GM12873 (cell line): Measurements from ENCODE around the gene PNPO.

Experiments
- TF ChIP-seq, protein P1 (sequence below): IDR thresholded peaks from 2 replicates; pipeline ENCODE4 v1.5.1; 2012; ENCODE audit warnings: low read depth, mild to moderate bottlenecking, moderate library complexity, low read length, control low read depth; ENCODE audit not compliant: insufficient read depth; ENCODE audit errors: missing control alignments

Gene PNPO

DNA sequence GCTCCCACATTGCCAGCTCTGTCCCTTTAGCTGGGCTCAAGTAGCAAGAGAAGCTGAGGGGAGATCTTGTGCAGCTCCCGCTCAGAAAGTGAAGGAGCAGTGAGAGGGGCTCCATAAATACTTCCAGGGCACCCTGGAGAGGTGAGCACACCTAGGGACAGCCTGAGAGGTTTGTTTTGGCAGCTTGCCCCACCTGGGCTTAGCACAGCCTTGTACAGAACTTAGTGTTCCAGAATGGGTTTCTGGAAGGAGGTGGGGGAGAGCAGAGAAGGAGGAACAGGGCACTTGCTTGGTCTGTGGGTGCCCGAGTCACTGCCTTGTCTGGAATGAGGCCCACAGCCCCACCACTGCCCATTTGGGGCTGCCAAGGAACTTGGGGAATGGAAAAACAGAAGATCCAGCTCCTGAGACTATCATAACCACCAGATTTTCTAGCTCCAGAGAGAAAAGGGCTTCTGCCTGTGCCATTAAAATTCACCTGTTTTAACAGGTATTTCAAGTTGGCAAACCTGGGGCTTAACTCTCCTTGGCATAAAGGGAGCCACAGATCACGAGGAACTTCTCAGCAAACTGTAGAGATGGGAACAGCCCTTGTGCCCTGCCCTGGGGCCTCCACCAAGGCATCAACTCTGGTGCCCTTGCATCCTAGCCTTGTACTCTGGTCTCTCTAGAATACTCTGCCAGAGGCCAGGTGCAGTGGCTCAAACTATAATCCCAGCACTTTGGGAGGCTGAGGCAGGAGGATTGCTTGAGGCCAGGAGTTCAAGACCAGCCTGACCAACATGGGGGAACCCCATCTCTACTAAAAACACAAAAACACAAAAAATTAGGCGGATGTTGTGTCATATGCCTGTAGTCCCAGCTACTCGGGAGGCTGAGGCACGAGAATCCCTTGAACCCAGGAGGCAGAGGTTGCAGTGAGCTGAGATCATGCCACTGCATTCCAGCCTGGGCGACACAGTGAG lies 14.4 kb downstream of the PNPO start:
- TF ChIP-seq, protein P1, sequence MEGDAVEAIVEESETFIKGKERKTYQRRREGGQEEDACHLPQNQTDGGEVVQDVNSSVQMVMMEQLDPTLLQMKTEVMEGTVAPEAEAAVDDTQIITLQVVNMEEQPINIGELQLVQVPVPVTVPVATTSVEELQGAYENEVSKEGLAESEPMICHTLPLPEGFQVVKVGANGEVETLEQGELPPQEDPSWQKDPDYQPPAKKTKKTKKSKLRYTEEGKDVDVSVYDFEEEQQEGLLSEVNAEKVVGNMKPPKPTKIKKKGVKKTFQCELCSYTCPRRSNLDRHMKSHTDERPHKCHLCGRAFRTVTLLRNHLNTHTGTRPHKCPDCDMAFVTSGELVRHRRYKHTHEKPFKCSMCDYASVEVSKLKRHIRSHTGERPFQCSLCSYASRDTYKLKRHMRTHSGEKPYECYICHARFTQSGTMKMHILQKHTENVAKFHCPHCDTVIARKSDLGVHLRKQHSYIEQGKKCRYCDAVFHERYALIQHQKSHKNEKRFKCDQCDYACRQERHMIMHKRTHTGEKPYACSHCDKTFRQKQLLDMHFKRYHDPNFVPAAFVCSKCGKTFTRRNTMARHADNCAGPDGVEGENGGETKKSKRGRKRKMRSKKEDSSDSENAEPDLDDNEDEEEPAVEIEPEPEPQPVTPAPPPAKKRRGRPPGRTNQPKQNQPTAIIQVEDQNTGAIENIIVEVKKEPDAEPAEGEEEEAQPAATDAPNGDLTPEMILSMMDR = no peak

DNA sequence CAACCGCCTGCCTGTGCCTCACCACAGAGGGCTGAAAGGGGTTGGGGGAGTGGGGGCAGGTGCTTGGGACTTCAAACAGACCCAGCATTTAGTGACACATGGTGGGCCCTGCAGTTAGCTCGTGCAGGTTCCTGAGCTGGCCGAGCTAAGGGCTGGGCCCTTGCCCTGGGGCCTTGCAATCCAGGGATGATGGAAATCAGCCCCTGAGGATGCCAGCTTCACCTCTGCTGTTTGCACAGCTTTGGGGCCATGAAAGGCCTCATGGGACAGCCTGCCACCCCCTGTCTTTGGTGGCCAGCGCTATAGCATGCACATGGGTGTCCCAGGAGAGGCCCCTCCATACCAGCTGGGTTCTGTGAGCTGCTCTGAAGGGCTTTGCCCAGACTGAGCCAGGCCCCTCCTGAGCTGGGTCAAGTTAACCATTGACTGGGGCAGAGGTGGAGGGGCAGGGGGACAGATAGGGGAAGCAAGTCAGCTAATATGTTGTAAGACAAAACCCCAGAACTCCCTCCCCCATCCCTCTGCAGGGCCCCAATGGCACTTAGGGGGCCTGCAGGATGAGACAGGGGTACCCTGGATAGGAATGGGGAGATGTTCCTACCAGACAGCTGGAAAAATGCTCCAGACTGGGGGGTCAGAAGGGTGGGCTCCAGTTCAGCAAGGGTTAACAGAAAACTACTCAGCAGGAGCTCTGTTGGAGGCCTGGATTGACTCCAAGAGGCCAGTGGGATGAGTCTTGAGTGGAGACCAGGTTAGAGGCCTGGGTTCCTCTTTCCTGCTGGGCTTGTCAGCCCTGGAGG lies 15.6 kb downstream of the PNPO start:
- TF ChIP-seq, protein P1 = no peak

DNA sequence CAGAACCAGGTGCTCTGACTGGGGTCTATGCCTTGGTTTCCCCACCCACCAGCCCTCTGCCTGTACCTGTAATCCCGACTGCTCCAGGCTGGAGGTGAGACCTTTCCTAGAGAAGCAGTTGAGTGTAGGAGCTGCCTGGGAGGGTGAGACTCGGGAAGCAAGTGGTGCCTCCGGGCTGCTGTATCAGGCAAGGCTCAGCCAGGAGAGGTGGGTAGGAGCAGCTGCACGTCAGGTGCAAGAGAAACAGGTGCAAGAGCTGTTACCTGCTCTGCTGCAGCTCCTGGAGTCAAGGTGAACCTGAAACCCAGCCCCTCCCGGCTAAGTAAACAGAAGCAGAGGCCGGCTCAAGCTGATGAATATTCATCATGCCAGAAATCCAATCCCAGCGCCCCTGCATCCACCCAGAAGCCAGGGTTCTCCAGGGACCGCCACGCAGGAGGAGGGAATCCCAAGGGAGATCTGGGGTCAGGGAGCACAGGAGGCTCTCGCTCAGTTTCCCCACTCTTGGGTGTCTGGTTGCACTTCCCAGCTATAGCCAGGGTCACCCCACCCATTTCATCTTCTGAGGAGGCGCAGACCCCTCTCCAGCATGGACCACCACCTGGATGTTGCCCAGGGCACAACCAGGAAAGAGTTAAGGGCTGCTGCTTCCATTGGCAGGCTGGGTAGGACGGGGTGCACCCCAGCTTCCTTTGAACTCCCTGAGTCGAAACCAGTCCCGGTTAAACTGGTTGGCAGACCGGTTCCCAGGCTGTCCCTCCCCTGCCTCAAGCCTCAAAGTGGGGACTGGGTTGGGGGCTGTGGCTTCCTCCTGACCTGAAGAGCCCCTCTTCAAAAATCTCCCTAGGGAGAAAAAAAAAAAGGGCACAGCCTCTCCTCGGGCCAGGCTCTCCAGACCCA lies 16.5 kb downstream of the PNPO start, which contains the start of gene PRR15L:
PRR15L (minus strand) TSS at position 293 of the 900 bp plus-strand sequence. CDS start 4,649 bp downstream, outside the sequence.
- TF ChIP-seq, protein P1 = no peak

DNA sequence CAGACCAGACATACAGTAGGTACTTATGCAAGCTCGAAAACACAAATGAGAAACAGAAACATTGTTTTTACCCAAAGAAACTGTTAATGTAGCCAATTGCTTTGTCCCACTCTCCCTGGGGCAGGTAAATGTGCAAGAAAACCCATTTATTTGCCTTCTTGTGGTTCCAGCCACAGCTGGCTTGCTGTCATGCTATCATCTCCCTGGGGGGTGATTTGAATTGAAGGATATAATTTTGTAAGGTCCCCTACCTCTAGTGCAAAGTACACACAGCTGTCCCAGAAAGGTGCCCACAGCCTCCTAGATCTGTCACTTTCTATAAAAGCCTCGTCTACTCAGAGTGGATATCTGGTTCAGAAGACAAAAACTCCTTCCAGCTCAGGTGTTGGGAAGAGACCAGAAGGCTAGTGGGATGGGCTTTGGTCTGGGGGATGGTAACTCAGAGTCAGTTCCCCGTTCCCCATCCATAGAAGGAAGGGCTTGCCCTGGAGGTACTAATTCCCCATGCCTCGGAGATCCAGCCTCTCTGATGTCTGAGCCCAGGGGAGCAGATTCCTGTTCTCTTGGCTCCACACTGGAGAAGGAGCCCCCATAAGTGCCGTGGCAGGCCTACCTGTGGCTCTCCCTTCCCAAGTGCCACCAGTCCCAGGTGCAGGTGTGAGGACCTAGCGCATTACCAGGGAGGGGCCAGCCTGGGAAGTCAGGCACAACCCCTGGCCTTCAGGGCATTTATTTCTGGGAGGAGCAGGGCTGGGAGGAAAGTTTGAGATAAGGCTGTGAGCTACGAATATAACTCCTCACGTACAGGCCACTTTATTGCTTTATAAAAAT lies 18.7 kb downstream of the PNPO start:
- TF ChIP-seq, protein P1 = no peak

DNA sequence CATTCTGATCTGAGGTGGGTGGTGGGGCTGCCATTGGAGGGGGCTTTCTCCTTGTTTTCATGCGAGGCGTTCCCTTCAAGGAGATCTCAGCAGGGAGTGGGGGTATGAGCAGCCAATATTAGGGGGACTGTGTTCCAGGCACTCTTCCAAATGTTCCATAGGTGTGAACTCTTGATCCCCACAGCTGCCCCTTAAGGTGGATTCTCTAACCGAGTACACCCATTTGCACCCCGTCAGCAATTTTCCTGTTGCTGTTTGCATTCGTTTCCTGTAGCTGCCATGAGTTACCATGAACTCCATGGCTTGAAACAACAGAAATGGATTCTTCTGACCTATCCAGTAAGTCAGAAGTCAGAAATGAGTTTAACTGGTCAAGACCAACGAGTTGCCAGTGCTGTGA lies 20.0 kb downstream of the PNPO start:
- TF ChIP-seq, protein P1 = no peak

DNA sequence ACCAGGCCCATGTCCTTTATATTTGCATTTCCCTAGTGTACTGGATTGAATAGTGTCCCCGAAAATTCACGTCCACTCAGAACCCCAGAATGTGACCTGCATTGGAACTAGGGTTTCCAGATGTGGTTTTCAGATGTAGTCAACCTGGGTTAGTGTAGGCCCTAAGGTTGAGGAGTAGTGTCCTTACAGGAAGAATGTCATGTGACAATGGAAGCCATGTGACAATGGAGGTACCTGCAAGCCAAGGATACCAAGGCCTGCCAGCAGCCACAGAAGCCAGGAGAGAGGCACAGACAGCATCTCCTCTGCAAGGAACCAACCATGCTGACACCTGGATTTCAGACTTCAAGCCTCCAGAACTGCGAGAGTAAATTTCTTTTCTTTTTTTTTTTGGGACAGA lies 21.5 kb downstream of the PNPO start:
- TF ChIP-seq, protein P1 = no peak
